ENCODE measurements around the gene ARRDC1.

The ARRDC1 gene

GRCh38 chr9:137640862-137641261 is 35.4 kb downstream of the ARRDC1 start:
- DNase-seq: no peak

GRCh38 chr9:137642118-137642601 is 36.7 kb downstream of the ARRDC1 start:
- DNase-seq: no peak

- DNase-seq: no peak
Observed at GRCh38 chr9:137642892-137643291, 37.4 kb downstream of the ARRDC1 start.

- DNase-seq: no peak
Observed at GRCh38 chr9:137643921-137644320, 38.4 kb downstream of the ARRDC1 start.

GRCh38 chr9:137645211-137645610 is 39.7 kb downstream of the ARRDC1 start:
- DNase-seq: no peak

- DNase-seq: no peak
Observed at GRCh38 chr9:137646341-137646740, 40.9 kb downstream of the ARRDC1 start.

- DNase-seq: no peak
Observed at GRCh38 chr9:137647096-137647714, 41.7 kb downstream of the ARRDC1 start.

- DNase-seq: no peak
Observed at GRCh38 chr9:137648396-137648795, 42.9 kb downstream of the ARRDC1 start.

GRCh38 chr9:137649553-137649952 is 44.1 kb downstream of the ARRDC1 start:
- no peak for DNase-seq

- DNase-seq: no peak
Observed at GRCh38 chr9:137650259-137650658, 44.8 kb downstream of the ARRDC1 start.

GRCh38 chr9:137650779-137651178 is 45.3 kb downstream of the ARRDC1 start:
- no peak for DNase-seq

GRCh38 chr9:137656416-137656815 is 50.9 kb downstream of the ARRDC1 start:
- no peak for DNase-seq

GRCh38 chr9:137657606-137658005 is 52.1 kb downstream of the ARRDC1 start:
- no peak for DNase-seq

- no peak for DNase-seq
Observed at GRCh38 chr9:137658781-137659180, 53.3 kb downstream of the ARRDC1 start.

- no peak for DNase-seq
Observed at GRCh38 chr9:137660144-137660543, 54.7 kb downstream of the ARRDC1 start.

- no peak for DNase-seq
Observed at GRCh38 chr9:137663584-137663983, 58.1 kb downstream of the ARRDC1 start.

- DNase-seq: no peak
Observed at GRCh38 chr9:137664676-137665075, 59.2 kb downstream of the ARRDC1 start.
